GM11168 (cell line): ENCODE data around the gene SIDT1.

Source experiments
- in situ Hi-C: fragments of 300-500 bp; cut with MboI; formaldehyde crosslinking; loops from one replicate; pipeline ENCODE4 v1.12.0; 2022; ENCODE audit warnings: low sequenced_read_pairs; ENCODE audit not compliant: unreplicated experiment

SIDT1 gene

GRCh38 chr3:113541519-113541918 lies 9.2 kb downstream of the SIDT1 start:
- in situ Hi-C loops: no loop called here

GRCh38 chr3:113545594-113545993 lies 13.2 kb downstream of the SIDT1 start:
- in situ Hi-C loops: no loop called here

GRCh38 chr3:113546414-113546893 lies 14.1 kb downstream of the SIDT1 start:
- in situ Hi-C loops: no loop called here

- in situ Hi-C loops: no loop called here
Measured at GRCh38 chr3:113548501-113548900, 16.1 kb downstream of the SIDT1 start.

GRCh38 chr3:113551820-113552219 lies 19.5 kb downstream of the SIDT1 start:
- in situ Hi-C loops: loop anchor here (10.0 kb wide), 1 partner anchor 57 kb away; no protein-coding TSS in a partner anchor

GRCh38 chr3:113552851-113553250 lies 20.5 kb downstream of the SIDT1 start:
- in situ Hi-C loops: loop anchor here (10.0 kb wide), 1 partner anchor 58 kb away; no protein-coding TSS in a partner anchor

GRCh38 chr3:113555138-113555537 lies 22.8 kb downstream of the SIDT1 start:
- in situ Hi-C loops: loop anchor here (10.0 kb wide), 1 partner anchor 60 kb away; no protein-coding TSS in a partner anchor

- in situ Hi-C loops: loop anchor here (10.0 kb wide), 1 partner anchor 62 kb away; no protein-coding TSS in a partner anchor
Measured at GRCh38 chr3:113556316-113556945, 24.1 kb downstream of the SIDT1 start.

GRCh38 chr3:113556946-113557335 lies 24.6 kb downstream of the SIDT1 start:
- in situ Hi-C loops: loop anchor here (10.0 kb wide), 1 partner anchor 62 kb away; no protein-coding TSS in a partner anchor

GRCh38 chr3:113557374-113557773 lies 25.0 kb downstream of the SIDT1 start:
- in situ Hi-C loops: loop anchor here (10.0 kb wide), 1 partner anchor 63 kb away; no protein-coding TSS in a partner anchor

GRCh38 chr3:113559009-113559408 lies 26.7 kb downstream of the SIDT1 start:
- in situ Hi-C loops: loop anchor here (10.0 kb wide), 1 partner anchor 64 kb away; no protein-coding TSS in a partner anchor

GRCh38 chr3:113560271-113560670 lies 27.9 kb downstream of the SIDT1 start:
- in situ Hi-C loops: no loop called here

GRCh38 chr3:113560831-113561623 lies 28.7 kb downstream of the SIDT1 start:
- in situ Hi-C loops: no loop called here

GRCh38 chr3:113565555-113565954 lies 33.2 kb downstream of the SIDT1 start:
- in situ Hi-C loops: no loop called here

GRCh38 chr3:113570158-113570557 lies 37.8 kb downstream of the SIDT1 start:
- in situ Hi-C loops: no loop called here

GRCh38 chr3:113571360-113571759 lies 39.0 kb downstream of the SIDT1 start:
- in situ Hi-C loops: no loop called here

- in situ Hi-C loops: no loop called here
Measured at GRCh38 chr3:113573728-113574127, 41.4 kb downstream of the SIDT1 start.

GRCh38 chr3:113574213-113574612 lies 41.9 kb downstream of the SIDT1 start:
- in situ Hi-C loops: no loop called here

GRCh38 chr3:113575206-113575605 lies 42.9 kb downstream of the SIDT1 start:
- in situ Hi-C loops: no loop called here

- in situ Hi-C loops: loop anchor here (10.0 kb wide), 1 partner anchor 260 kb away; no protein-coding TSS in a partner anchor
Measured at GRCh38 chr3:113585228-113585627, 52.9 kb downstream of the SIDT1 start.

- in situ Hi-C loops: loop anchor here (10.0 kb wide), 1 partner anchor 259 kb away; no protein-coding TSS in a partner anchor
Measured at GRCh38 chr3:113585720-113586119, 53.4 kb downstream of the SIDT1 start.
